ENCODE measurements around the gene RPAP2. TPM values are rescaled to one million over a fixed set of nuclear protein-coding genes. Genes with fewer than 3 reads are reported as not detected.
"Not testable (repeated sequence)": the region's sequence is repeated elsewhere in the genome, so short reads cannot be mapped to it uniquely, and the experiment has no call there.

The RPAP2 gene
- total RNA-seq, 4 donors from 2014 or later, result 3.1 to 18.5 (median 8.4) TPM

- DNase-seq, result no peak
- peaks cover 0 to 71% (median 0%) of the 10 kb centered on the region in 3 donors for H3K36me3 ChIP-seq
- TF ChIP-seq POLR2A (IDR thresholded peaks at IDR 0.05) (no peak), CTCF (IDR thresholded peaks at IDR 0.05) (no peak)
- no peak overlapping the region for H3K4me3 ChIP-seq
- no peaks in the 10 kb centered on the region for H3K4me1 ChIP-seq
- intact Hi-C loops (cut with DNase I), result no loop called here
- H3K27ac ChIP-seq, result no peak overlapping the region
- H3K27me3 ChIP-seq, result no peaks in the 10 kb centered on the region
- H3K9me3 ChIP-seq, result no peaks in the 10 kb centered on the region
- WGBS, 2 donors, result 74 to 75% methylated on average over 1 of the region's 1 CpG
These were observed 48.2 kb downstream of the RPAP2 start for GRCh38 chr1:92346866-92347640.

GRCh38 chr1:92352856-92353255 is 54.0 kb downstream of the RPAP2 start:
- 97 to 100% methylated on average over 1 of the region's 1 CpG for WGBS, 2 donors
- Histone ChIP-seq H3K4me1 (no peaks in the 10 kb centered on the region), H3K36me3 (peaks cover 0 to 85% (median 0%) of the 10 kb centered on the region in 3 donors), H3K27me3 (no peaks in the 10 kb centered on the region), H3K9me3 (no peaks in the 10 kb centered on the region), H3K4me3 (no peak overlapping the region), H3K27ac (no peak overlapping the region)
- TF ChIP-seq POLR2A (IDR thresholded peaks at IDR 0.05) (no peak), CTCF (IDR thresholded peaks at IDR 0.05) (no peak)
- intact Hi-C loops (cut with DNase I), result no loop called here
- DNase-seq, result no peak

- H3K27me3 ChIP-seq, result no peaks in the 10 kb centered on the region
- H3K4me3 ChIP-seq, result no peak overlapping the region
- no peaks in the 10 kb centered on the region for H3K4me1 ChIP-seq
- no peak overlapping the region for H3K27ac ChIP-seq
- no peaks in the 10 kb centered on the region for H3K9me3 ChIP-seq
- intact Hi-C loops (cut with DNase I), result no loop called here
- H3K36me3 ChIP-seq, result peaks cover 0 to 85% (median 0%) of the 10 kb centered on the region in 3 donors
- TF ChIP-seq CTCF (IDR thresholded peaks at IDR 0.05) (no peak), POLR2A (IDR thresholded peaks at IDR 0.05) (no peak)
- no peak for DNase-seq
These were observed 55.4 kb downstream of the RPAP2 start for GRCh38 chr1:92354259-92354658.

GRCh38 chr1:92356956-92357355 is 58.1 kb downstream of the RPAP2 start:
- Histone ChIP-seq H3K4me3 (no peak overlapping the region), H3K27me3 (no peaks in the 10 kb centered on the region), H3K9me3 (no peaks in the 10 kb centered on the region), H3K4me1 (no peaks in the 10 kb centered on the region), H3K27ac (no peak overlapping the region), H3K36me3 (peaks cover 0 to 66% (median 0%) of the 10 kb centered on the region in 3 donors)
- intact Hi-C loops (cut with DNase I), result no loop called here
- DNase-seq, result no peak
- TF ChIP-seq CTCF (IDR thresholded peaks at IDR 0.05) (no peak), POLR2A (IDR thresholded peaks at IDR 0.05) (no peak)

GRCh38 chr1:92359382-92359781 is 60.5 kb downstream of the RPAP2 start:
- H3K9me3 ChIP-seq; DNase-seq; intact Hi-C loops (cut with DNase I); H3K4me3 ChIP-seq; H3K4me1 ChIP-seq; H3K27ac ChIP-seq; H3K27me3 ChIP-seq: not testable (repeated sequence)
- 76 to 80% methylated on average over 10 of the region's 10 CpGs for WGBS, 2 donors
- H3K36me3 ChIP-seq, result peaks cover 0 to 62% (median 0%) of the 10 kb centered on the region in 3 donors

All from esophagus squamous epithelium (tissue), 5 donors.